NCI-H446 (cell line): Measurements from ENCODE around the gene HSPA9.

ENCODE experiments used
- DNase-seq, 2 experiments: peaks; one replicate each; lab custom pipeline; 2025; lab: John Stamatoyannopoulos, UW

HSPA9 gene

DNA sequence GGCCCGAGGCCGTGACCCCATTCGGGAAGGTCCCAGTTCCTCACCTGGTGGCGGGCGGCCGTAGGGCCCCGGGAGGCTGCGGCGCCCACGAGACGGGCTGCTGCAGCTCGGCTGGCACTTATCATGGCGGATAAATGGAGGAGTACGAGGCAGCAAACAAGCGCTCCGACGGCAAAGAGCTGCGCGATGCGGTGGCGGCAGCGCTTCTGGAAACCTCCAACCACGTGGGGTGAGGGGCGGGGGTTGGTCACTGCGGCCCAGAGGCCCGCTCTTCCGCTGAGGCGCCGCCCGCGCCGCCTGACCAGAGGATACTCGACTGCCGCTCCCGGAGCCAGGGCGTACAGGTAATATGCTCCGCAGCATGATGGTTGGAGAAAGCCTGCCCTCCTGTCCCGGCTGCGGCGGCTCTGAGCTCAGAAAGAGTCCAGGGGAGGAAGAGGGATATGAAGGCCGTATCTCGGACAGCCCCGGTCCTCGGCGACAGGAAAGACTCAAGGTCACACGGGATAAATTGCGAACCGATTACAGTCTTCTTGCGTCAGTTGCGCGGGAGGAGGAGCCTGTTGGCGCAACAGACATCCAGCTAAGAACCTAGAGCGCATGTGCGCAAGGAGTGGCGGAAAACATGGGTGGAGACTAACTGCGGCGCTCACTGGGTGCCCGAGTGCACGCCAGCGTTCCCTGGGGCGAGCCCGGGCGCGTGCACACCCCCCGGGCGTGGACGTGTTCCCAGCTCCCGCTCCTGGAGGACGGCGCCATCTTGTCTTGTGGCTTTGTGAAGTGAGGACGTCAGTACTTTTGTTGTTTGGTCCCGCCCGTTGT, at the start of gene HSPA9:
Gene HSPA9, minus strand, starts transcription at position 208 of the 822 bp plus-strand sequence. Its CDS starts 83 bp downstream, at position 125.
- DNase-seq = peak; percentile 97 to 99

DNA sequence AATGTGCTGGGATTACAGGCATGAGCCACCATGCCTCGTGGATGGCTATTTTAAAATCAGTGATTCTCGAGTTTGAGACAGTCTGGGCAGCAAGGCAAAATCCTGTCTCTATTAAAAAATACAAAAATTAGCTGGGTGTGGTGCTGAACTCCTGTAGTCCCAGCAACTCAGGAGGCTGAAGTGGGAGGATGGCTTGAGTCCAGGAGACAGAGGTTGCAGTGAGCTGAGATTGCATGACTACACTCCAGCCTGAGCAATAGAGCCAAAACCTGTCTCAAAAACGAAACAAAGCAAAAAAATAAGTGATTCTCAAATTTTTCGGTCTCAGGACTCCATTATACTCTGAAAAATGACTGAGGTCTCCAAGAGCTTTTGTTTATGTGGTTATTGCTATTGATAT, 47.9 kb upstream of the HSPA9 start:
- no peak for DNase-seq

- no peak for DNase-seq
Measured at GRCh38 chr5:138622051-138622450, 46.9 kb upstream of the HSPA9 start.

DNA sequence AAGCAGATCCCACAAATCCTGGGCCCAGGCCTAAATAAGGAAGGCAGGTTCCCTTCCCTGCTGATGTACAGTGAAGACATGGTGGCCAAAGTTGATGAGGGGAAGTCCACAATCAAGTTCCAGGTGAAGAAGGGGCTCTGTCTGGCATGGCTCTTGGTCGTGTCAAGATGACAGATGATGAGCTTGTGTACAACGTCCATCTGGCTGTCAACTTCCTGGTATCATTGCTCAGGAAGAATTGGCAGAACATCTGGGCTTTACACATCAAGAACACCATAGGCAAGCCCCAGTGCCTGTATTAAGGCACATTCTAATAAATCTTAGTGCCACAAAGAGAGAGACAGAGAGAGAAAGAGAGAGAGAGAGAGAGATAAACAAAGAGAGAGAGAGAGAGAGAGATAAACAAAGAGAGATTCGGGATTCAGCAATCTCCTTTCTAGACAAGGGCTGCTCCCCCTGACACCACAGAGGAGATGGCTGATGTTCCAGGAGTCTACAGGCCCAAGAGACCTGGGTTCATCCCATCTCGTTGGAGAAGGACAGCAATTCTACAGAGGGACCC, 45.5 kb upstream of the HSPA9 start:
- DNase-seq = no peak

- DNase-seq = no peak
Measured at GRCh38 chr5:138616508-138616907, 41.3 kb upstream of the HSPA9 start.

DNA sequence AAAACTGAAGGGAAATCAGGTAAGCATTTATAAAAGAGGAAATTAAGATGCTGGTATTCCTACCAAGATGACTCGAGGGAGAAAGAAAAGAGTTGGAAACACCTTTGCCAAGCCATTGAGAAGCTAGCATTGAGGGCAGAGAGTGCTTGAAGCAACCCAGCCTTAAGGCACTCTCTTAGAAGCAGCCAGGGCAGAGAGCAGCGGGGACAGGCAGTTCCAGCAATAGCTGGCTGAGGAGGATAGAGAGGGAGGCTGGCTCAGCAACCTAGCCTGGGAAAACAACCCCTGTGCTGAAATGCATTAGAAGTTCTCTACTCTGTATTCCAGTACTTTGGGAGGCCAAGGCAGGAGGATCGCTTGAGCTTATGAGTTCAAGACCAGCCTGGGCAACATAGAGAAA, 40.3 kb upstream of the HSPA9 start:
- no peak for DNase-seq

GRCh38 chr5:138611678-138612218, 36.5 kb upstream of the HSPA9 start:
- no peak for DNase-seq

GRCh38 chr5:138610918-138611677, 35.9 kb upstream of the HSPA9 start:
- DNase-seq = no peak

- DNase-seq = no peak
Measured at GRCh38 chr5:138610415-138610917, 35.3 kb upstream of the HSPA9 start.

- DNase-seq = no peak
Measured at GRCh38 chr5:138606378-138607064, 31.3 kb upstream of the HSPA9 start.

DNA sequence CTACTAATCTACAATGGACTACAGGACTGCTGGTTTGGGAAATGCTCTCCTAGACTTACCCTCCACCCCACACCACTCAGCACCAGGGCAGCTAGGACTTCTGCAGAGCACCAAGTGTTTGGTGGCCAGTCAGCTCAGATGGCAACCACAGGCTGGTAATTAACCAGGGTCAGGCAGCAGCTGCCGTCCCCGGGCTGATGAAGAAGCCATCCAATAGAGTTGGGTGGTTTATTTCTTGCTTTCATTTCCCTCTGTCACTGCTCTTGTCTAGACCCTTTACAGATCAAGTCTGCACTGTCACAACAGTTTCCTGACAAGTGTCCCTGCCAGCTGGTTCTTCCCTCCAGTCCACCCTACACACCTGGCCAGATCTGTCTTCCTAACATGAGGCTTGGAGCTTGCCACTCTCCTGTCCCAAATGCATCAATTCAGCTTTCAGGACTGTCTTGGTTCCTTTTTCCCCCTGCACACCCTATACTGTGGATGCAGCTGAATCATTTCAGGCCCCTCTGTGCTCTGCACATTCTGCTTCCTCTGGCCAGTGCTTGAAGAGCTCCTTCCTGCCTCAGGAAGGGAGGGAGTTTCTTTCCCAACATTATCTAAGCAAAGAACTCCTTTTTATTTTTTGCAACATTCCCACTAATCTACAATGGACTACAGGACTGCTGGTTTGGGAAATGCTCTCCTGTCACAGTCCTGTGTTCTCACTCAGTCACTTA, 30.2 kb upstream of the HSPA9 start:
- DNase-seq = no peak

DNA sequence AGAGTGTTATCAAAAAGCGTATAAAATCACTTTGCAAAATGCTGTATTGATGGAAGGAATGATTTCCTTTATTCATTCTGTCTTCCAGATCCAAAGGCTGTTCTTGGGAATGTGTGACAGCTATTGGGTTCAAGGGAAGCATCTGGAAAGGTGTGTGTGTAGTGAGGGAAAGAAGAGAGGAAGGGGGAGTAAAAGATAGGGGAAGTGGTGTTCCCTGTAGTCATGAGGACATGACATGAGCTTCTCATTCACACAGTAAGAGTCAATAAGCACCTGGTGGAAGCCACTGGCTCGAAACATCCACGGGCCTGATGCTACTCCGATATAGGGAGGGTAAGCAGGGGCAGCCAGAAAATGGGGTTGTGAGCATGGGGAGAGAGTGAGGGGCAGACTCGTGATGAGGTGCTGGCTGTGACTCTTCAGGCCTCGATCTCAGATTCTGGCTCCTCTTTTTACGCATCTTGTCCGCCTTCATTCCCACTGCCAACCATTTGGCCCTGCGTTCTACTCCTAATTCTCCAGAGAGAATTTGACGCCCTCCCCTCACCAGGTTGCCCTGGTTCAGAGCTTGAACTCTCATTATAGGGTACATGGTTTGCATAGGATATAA, 29.1 kb upstream of the HSPA9 start:
- no peak for DNase-seq

GRCh38 chr5:138603249-138603920, 28.2 kb upstream of the HSPA9 start:
- no peak for DNase-seq

GRCh38 chr5:138602371-138603000, 27.3 kb upstream of the HSPA9 start:
- DNase-seq = no peak

DNA sequence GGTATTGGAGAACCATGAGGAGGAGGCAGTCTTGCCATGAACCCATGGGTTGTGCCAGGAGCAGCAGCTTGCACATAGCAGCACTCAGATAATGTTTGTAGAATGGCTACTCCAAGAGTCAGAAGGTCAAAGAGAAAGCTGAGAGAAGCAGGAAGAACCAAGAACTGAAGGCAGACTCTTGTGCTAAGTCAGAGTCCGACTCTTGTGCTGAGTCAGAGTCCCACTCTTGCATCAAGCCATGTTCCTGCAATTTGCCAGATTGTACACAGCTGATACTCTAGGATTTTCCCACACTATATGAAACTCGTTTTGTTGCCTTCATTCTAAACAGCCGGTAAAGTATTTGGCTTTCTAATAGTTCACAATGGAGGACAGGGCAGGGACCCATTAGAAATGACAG, 26.2 kb upstream of the HSPA9 start:
- no peak for DNase-seq

DNA sequence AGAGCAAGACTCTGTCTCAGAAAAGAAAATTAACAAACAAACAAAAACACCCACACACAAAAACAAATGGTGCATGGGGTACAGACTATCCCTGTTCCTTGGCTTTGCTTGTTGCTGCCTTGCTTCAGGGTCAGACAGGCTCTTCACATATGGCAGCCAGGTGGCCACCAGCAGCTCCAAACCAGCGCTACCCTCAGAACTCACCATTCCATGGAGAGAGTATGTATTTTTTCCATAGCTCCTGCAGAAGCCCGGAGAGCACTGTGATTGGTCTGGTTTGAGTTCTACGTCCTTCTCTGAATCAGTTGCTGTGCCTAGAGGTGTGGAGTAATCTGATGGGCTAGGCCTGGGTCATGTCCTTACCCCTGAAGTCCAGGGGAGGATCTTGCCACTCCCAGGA, 25.2 kb upstream of the HSPA9 start:
- no peak for DNase-seq

GRCh38 chr5:138597661-138598400, 22.6 kb upstream of the HSPA9 start:
- DNase-seq = no peak

DNA sequence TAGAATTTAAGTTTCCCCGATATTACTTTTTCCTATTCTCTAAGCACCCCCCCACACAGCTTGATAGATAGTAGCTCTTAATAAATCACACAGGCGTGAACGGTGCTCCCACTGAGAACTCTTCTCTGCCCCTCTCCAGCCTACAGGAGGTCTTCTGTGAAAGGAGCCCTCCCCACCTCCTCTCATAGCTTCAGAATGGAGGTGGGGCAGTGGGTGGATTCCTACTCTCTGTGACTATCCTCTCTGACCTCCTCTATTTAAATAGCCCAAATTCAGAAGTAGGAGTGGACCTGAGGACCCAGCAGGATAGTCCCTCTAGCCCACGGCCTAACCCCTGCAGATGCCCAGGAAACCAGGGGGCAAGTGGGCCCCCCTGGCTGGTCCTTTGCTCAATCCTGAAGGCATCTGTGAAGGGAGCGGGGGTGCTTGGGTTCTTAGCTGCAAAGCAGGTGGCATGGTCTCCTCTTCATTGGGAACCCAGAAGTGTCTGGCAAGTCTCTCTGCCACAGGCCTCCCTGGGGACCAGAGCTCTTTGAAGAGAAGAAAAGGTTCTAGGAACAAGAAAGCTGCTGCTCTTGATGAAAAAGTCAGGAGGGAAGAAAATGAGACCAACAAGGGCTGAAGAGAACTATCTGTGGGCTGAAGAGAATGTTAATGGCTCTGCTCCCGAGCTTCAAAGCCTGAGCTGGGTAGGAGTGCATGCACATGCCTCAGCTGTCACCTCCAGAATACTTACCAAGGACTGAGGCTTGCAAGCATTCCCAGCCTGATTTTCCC, 21.1 kb upstream of the HSPA9 start:
- DNase-seq = no peak
